Thoracic aorta (tissue), 2 donors: ENCODE results near the gene ARSB. TPM values are rescaled to one million over a fixed set of nuclear protein-coding genes. Genes with fewer than 3 reads are reported as not detected.
"Not testable (repeated sequence)": the region's sequence is repeated elsewhere in the genome, so short reads cannot be mapped to it uniquely, and the experiment has no call there.

Experiments used
- ATAC-seq: fragments of 150-250 bp; one replicate; pipeline ENCODE4 v1.8.0; 2017; ENCODE audit warnings: low read depth; ENCODE audit not compliant: insufficient number of reproducible peaks, low FRiP score
- DNase-seq: peaks from one replicate; pipeline ENCODE4 v3.0.0-alpha.2; 2020; ENCODE audit warnings: low spot score
- H3K27ac ChIP-seq, 2 donors: fragments of 200-600 bp; sonication (generic); 1 replicate in 1 of 2; 2 replicates in 1 of 2; pipeline ENCODE4 v1.5.1; 2016; ENCODE audit warnings: mild to moderate bottlenecking in 2 of 2, moderate library complexity in 2 of 2
- H3K27me3 ChIP-seq: fragments of 200-600 bp; sonication (generic); replicated peaks from 2 replicates; pipeline ENCODE4 v1.6.0; 2016; ENCODE audit warnings: mild to moderate bottlenecking; ENCODE audit not compliant: insufficient read depth
- H3K36me3 ChIP-seq: fragments of 200-600 bp; sonication (generic); one replicate; pipeline ENCODE4 v1.5.1; 2016
- H3K4me1 ChIP-seq, 2 donors: fragments of 200-600 bp; sonication (generic); 1 replicate in 1 of 2; 2 replicates in 1 of 2; pipeline versions ENCODE4 v1.5.1 to v1.6.0; 2016; ENCODE audit warnings: low read depth in 2 of 2, mild to moderate bottlenecking in 1 of 2; ENCODE audit not compliant: control insufficient read depth in 1 of 2
- H3K4me3 ChIP-seq: fragments of 200-600 bp; sonication (generic); 2 replicates; pipeline ENCODE4 v1.5.1; 2016; ENCODE audit warnings: mild to moderate bottlenecking
- H3K9me3 ChIP-seq: fragments of 200-600 bp; sonication (generic); 2 replicates; pipeline ENCODE4 v1.5.1; 2016
- total RNA-seq, 2 donors: library from RNA; depleted of rRNA; stranded (reverse); fragments of >200 nt; gene quantifications; one replicate each; pipeline versions ENCODE4 v1.1.0 to v1.2.3, GENCODE V29; 2016
- TF ChIP-seq, protein P1 (sequence below): fragments of 200-600 bp; sonication (generic); IDR thresholded peaks from one replicate; pipeline ENCODE4 v1.5.1; 2019; ENCODE audit warnings: antibody characterized with exemption

The ARSB gene
- total RNA-seq, 2 donors from 2014 or later = 26.1 to 36.0 TPM

DNA sequence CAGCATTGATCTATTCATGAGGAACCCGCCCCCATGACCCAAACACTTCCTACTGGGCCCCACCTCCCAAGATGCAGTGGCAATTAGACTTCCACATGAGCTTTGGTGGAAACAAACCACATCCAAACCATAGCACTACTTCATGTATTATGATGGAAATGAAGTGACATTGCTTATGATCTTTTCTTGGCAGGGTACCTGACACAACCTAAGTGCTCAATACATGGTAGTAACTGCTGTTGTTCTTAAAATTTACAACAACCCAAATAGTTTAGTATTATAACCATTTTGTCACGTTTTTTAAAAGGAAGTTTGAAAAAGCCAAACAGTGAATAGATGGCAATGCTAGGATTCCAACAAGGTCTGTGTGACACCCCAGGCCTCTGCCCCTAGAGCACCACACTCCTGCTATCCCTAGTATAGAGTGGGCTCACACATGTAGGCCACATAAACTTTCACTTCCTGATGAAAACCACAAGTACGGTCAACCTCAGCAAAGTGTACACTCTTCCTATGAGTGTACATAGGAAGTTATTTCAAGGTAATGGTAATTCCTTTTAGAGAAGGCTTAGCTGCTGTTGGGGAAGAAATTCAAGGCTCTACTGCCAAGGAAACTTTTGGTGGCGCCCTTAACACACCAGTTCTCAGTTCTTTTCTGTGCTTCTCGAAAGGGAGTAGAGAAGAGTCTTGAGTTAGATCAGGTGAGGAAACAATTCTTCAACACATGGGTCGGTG lies 97.6 kb downstream of the ARSB start:
- no peak overlapping the region for H3K27ac ChIP-seq
- H3K4me3 ChIP-seq = no peak overlapping the region
- no peak for ATAC-seq
- H3K4me1 ChIP-seq = peaks cover 0 to 15% of the 10 kb centered on the region in 2 donors
- H3K27me3 ChIP-seq = no peaks in the 10 kb centered on the region
- no peaks in the 10 kb centered on the region for H3K9me3 ChIP-seq
- H3K36me3 ChIP-seq = no peaks in the 10 kb centered on the region
- DNase-seq = no peak
- TF ChIP-seq, protein P1, sequence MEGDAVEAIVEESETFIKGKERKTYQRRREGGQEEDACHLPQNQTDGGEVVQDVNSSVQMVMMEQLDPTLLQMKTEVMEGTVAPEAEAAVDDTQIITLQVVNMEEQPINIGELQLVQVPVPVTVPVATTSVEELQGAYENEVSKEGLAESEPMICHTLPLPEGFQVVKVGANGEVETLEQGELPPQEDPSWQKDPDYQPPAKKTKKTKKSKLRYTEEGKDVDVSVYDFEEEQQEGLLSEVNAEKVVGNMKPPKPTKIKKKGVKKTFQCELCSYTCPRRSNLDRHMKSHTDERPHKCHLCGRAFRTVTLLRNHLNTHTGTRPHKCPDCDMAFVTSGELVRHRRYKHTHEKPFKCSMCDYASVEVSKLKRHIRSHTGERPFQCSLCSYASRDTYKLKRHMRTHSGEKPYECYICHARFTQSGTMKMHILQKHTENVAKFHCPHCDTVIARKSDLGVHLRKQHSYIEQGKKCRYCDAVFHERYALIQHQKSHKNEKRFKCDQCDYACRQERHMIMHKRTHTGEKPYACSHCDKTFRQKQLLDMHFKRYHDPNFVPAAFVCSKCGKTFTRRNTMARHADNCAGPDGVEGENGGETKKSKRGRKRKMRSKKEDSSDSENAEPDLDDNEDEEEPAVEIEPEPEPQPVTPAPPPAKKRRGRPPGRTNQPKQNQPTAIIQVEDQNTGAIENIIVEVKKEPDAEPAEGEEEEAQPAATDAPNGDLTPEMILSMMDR = no peak

DNA sequence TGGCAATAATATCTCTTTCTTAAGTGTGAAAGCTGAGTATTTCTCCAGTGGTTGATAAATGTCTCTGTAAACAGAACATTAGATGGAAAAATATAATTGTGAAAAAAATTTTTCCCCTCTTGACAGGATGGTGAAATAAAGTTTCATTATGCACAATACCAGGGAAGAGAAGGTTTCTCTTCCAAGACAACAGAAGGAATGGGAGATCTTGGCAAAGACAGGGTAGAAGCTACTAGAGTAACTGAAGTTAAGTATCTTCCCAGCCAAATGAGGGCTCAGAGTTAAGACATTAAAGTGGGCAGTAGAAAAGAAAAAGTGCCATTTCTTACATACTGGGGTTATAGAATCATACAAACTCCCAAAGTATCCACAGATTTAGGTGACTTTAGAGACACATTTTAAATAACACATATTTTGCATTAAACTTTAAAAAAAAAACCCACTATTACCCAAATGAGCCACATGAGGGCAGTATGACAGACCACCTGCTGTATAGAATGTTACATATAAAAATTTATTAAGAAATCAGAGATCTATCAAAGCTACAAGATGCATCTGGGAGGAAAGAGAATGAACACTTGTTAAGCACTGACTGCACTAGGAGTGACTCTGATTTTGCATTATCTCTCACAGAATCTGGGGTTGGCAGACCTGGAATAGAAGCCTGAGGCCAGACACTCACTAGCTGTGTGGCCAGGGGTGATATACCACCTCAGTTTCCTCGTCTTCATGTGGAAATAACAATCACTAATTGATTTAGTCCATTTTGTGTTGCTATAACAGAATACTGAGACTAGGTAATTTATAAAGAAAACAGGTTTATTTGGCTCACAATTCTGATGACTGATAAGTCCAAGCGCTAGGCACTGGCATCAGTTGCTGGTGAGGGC lies 98.5 kb downstream of the ARSB start:
- Histone ChIP-seq H3K27me3 (no peaks in the 10 kb centered on the region), H3K4me3 (no peak overlapping the region), H3K36me3 (no peaks in the 10 kb centered on the region), H3K9me3 (no peaks in the 10 kb centered on the region), H3K4me1 (peaks cover 0 to 22% of the 10 kb centered on the region in 2 donors), H3K27ac (no peak overlapping the region)
- ATAC-seq (no peak), DNase-seq (no peak)
- TF ChIP-seq, protein P1 = peak; percentile 58

DNA sequence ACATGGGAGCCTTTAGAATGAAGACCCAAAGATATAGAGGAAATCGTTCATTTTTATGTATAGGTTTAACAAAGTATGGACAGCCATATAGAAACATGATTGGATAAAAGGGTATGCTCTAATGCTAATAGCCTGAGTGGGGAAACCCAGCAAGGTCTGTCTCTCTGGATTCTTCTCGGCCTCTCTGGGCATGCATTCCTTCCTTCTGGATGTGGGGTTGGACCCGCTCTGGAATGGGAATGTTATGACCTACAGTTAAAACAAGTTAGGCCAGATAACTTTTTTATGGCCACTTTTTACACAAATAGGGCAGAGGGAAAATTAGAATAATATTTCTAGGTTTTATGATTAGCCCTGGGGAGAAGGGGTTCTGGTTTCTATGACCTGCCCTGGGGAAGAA lies 103.2 kb downstream of the ARSB start:
- ATAC-seq (no peak), DNase-seq (no peak)
- no peak overlapping the region for H3K4me3 ChIP-seq
- no peaks in the 10 kb centered on the region for H3K9me3 ChIP-seq
- TF ChIP-seq, protein P1 = no peak
- H3K27me3 ChIP-seq = no peaks in the 10 kb centered on the region
- no peaks in the 10 kb centered on the region for H3K36me3 ChIP-seq
- peaks cover 0 to 17% of the 10 kb centered on the region in 2 donors for H3K4me1 ChIP-seq
- no peak overlapping the region for H3K27ac ChIP-seq

DNA sequence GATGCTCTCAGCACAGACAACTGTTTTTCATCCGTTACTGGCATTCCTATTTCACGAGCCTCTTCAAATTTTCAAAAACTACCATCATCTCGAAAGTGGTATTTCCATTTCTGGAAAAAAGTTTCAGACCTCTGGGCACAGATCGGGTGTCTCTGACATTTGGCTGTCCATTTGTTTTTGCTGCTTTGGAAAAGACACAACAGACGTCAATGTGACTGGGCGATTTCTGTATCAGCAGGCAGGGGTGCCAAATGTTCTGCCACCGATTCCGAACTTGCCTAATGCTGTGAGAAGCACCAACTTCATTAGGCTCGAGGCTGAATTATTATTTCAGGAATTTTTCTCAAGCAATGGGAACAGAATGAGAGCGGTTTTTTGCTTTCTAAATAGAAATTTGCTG lies 105.6 kb downstream of the ARSB start:
- ATAC-seq (no peak), DNase-seq (no peak)
- Histone ChIP-seq H3K36me3 (no peaks in the 10 kb centered on the region), H3K4me3 (peak overlapping the region; percentile 50), H3K27me3 (no peaks in the 10 kb centered on the region), H3K9me3 (no peaks in the 10 kb centered on the region), H3K27ac (peak overlapping the region in 1 of 2 donors; percentile 45), H3K4me1 (peaks cover 0 to 17% of the 10 kb centered on the region in 2 donors)
- TF ChIP-seq, protein P1 = no peak

DNA sequence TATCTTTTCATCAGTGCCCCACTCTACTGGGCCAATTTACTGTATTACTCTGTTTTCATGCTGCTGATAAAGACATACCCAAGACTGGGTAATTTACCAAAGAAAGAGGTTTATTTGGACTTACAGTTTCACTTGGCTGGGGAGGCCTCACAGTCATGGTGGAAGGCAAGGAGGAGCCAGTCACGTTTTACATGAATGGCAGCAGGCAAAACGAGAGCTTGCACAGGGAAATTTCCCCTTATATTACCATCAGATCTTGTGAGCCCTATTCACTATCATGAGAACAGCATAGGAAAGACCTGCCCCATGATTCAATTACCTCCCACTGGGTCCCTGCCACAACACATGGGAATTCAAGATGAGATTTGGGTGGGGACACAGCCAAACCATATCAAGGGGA lies 119.0 kb downstream of the ARSB start:
- ATAC-seq, H3K36me3 ChIP-seq, H3K27ac ChIP-seq, DNase-seq, H3K9me3 ChIP-seq, H3K4me3 ChIP-seq, H3K27me3 ChIP-seq, H3K4me1 ChIP-seq: not testable (repeated sequence)
